Thymus (tissue), 11 donors: Measurements from ENCODE around the gene FBXL19. TPM values are rescaled to one million over a fixed set of nuclear protein-coding genes. Genes with fewer than 3 reads are reported as not detected.

ENCODE experiments used
- DNase-seq, 9 donors: peaks; one replicate each; pipeline ENCODE4 v3.0.0-alpha.2; 2013; ENCODE audit warnings: low spot score in 9 of 9, low read depth in 6 of 9, missing footprints in 1 of 9
- H3K27ac ChIP-seq, 2 donors: one replicate each; pipeline ENCODE4 v1.5.1; 2013; ENCODE audit warnings: control low read depth in 1 of 2, low read depth in 1 of 2, low read length in 1 of 2, mild to moderate bottlenecking in 1 of 2, moderate library complexity in 1 of 2
- H3K27me3 ChIP-seq, 2 donors: one replicate each; pipeline ENCODE4 v1.5.1; 2013; ENCODE audit warnings: low read length in 1 of 2; ENCODE audit not compliant: control insufficient read depth in 2 of 2, insufficient read depth in 1 of 2
- H3K36me3 ChIP-seq, 2 donors: one replicate each; pipeline ENCODE4 v1.5.1; 2013; ENCODE audit warnings: low read length in 1 of 2, mild to moderate bottlenecking in 1 of 2, moderate library complexity in 1 of 2; ENCODE audit not compliant: control insufficient read depth in 2 of 2, insufficient read depth in 2 of 2
- H3K4me1 ChIP-seq, 2 donors: one replicate each; pipeline ENCODE4 v1.5.1; 2013; ENCODE audit warnings: low read length in 2 of 2; ENCODE audit not compliant: control insufficient read depth in 2 of 2, insufficient read depth in 2 of 2
- H3K4me3 ChIP-seq, 2 donors: one replicate each; pipeline ENCODE4 v1.5.1; 2013; ENCODE audit warnings: low read length in 2 of 2, control low read depth in 1 of 2, mild to moderate bottlenecking in 1 of 2
- H3K9me3 ChIP-seq, 2 donors: one replicate each; pipeline ENCODE4 v1.5.1; 2013; ENCODE audit warnings: low read length in 1 of 2, mild to moderate bottlenecking in 1 of 2; ENCODE audit not compliant: control insufficient read depth in 2 of 2, insufficient read depth in 1 of 2
- WGBS: extraction: QIAGEN DNeasy Blood & Tissue Kit; methylation state at CpG from one replicate; pipeline ENCODE4 v1.1.7; 2013; 5-methylcytosine and 5-hydroxymethylcytosine counted together
- polyA plus RNA-seq: library from polyadenylated mRNA; stranded (reverse); fragments of 200-250 nt; gene quantifications from one replicate; pipeline ENCODE4 v1.2.3, GENCODE V29; 2013
- total RNA-seq: library from RNA; stranded (reverse); fragments of 120-200 nt; gene quantifications from one replicate; pipeline ENCODE4 v1.2.4, GENCODE V29; 2013
- donor health status: healthy.

FBXL19 gene
- total and polyA plus RNA-seq, 2 donors, result 10.2 to 17.0 TPM

- Histone ChIP-seq H3K9me3 (peaks cover 0 to 3% of the 10 kb centered on the region in 2 donors), H3K36me3 (peaks cover 10 to 13% of the 10 kb centered on the region in 2 donors), H3K27ac (no peak overlapping the region), H3K27me3 (no peaks in the 10 kb centered on the region), H3K4me1 (peaks cover 0 to 46% of the 10 kb centered on the region in 2 donors), H3K4me3 (peak overlapping the region in 1 of 2 donors; percentile 23)
- DNase-seq, result no peak
- WGBS, result 95% methylated on average over 11 of the region's 11 CpGs
These were observed 1.7 kb downstream of the FBXL19 start for GRCh38 chr16:30924913-30925631.

GRCh38 chr16:30925632-30925987, 2.2 kb downstream of the FBXL19 start:
- peaks cover 13 to 16% of the 10 kb centered on the region in 2 donors for H3K36me3 ChIP-seq
- 97% methylated on average over 26 of the region's 26 CpGs for WGBS

GRCh38 chr16:30925995-30926811, 2.8 kb downstream of the FBXL19 start:
- 78% methylated on average over 10 of the region's 10 CpGs for WGBS
- Histone ChIP-seq H3K36me3 (peaks cover 18 to 19% of the 10 kb centered on the region in 2 donors), H3K4me1 (peaks cover 0 to 46% of the 10 kb centered on the region in 2 donors), H3K27ac (peak overlapping the region in 1 of 2 donors; percentile 50), H3K27me3 (no peaks in the 10 kb centered on the region), H3K9me3 (peaks cover 0 to 3% of the 10 kb centered on the region in 2 donors), H3K4me3 (no peak overlapping the region)
- DNase-seq, result no peak

More at GRCh38 chr16:30925632-30925987, 2.2 kb downstream of the FBXL19 start:
- Histone ChIP-seq H3K4me1 (peaks cover 0 to 46% of the 10 kb centered on the region in 2 donors), H3K4me3 (no peak overlapping the region), H3K27ac (no peak overlapping the region), H3K27me3 (no peaks in the 10 kb centered on the region), H3K9me3 (peaks cover 0 to 3% of the 10 kb centered on the region in 2 donors)
- no peak for DNase-seq

- no peak for DNase-seq
- Histone ChIP-seq H3K9me3 (no peaks in the 10 kb centered on the region), H3K4me3 (no peak overlapping the region), H3K36me3 (peaks cover 26% of the 10 kb centered on the region in 2 donors), H3K27me3 (no peaks in the 10 kb centered on the region), H3K27ac (peak overlapping the region in 1 of 2 donors; percentile 50), H3K4me1 (peaks cover 0 to 37% of the 10 kb centered on the region in 2 donors)
- WGBS, result 97% methylated on average over 22 of the region's 22 CpGs
These were observed 3.8 kb downstream of the FBXL19 start for GRCh38 chr16:30926937-30927788.

- Histone ChIP-seq H3K4me1 (peaks cover 0 to 35% of the 10 kb centered on the region in 2 donors), H3K27ac (no peak overlapping the region), H3K36me3 (peaks cover 31 to 32% of the 10 kb centered on the region in 2 donors), H3K9me3 (no peaks in the 10 kb centered on the region), H3K4me3 (no peak overlapping the region), H3K27me3 (no peaks in the 10 kb centered on the region)
- DNase-seq, result peak in 3 of 9 donors; percentile 38 to 78 (median 61)
- WGBS, result 87% methylated on average over 15 of the region's 15 CpGs
These were observed 4.5 kb downstream of the FBXL19 start for GRCh38 chr16:30927789-30928378.

- DNase-seq, result no peak
- Histone ChIP-seq H3K4me3 (no peak overlapping the region), H3K27ac (peak overlapping the region in 1 of 2 donors; percentile 2), H3K4me1 (peaks cover 0 to 35% of the 10 kb centered on the region in 2 donors), H3K36me3 (peaks cover 31 to 32% of the 10 kb centered on the region in 2 donors), H3K9me3 (no peaks in the 10 kb centered on the region), H3K27me3 (no peaks in the 10 kb centered on the region)
- 95% methylated on average over 11 of the region's 11 CpGs for WGBS
These were observed 5.0 kb downstream of the FBXL19 start for GRCh38 chr16:30928390-30928789.

GRCh38 chr16:30929167-30929566, 5.8 kb downstream of the FBXL19 start:
- no peaks in the 10 kb centered on the region for H3K27me3 ChIP-seq

GRCh38 chr16:30930160-30930571, 6.8 kb downstream of the FBXL19 start:
- peaks cover 31 to 34% of the 10 kb centered on the region in 2 donors for H3K36me3 ChIP-seq
- peaks cover 0 to 33% of the 10 kb centered on the region in 2 donors for H3K4me1 ChIP-seq
- H3K9me3 ChIP-seq, result no peaks in the 10 kb centered on the region
- WGBS, result 97% methylated on average over 35 of the region's 35 CpGs
- H3K4me3 ChIP-seq, result no peak overlapping the region
- H3K27ac ChIP-seq, result no peak overlapping the region
- no peak for DNase-seq
- H3K27me3 ChIP-seq, result no peaks in the 10 kb centered on the region

More at GRCh38 chr16:30929167-30929566, 5.8 kb downstream of the FBXL19 start:
- Histone ChIP-seq H3K4me3 (no peak overlapping the region), H3K27ac (no peak overlapping the region), H3K36me3 (peaks cover 31 to 32% of the 10 kb centered on the region in 2 donors), H3K4me1 (peaks cover 0 to 35% of the 10 kb centered on the region in 2 donors), H3K9me3 (no peaks in the 10 kb centered on the region)
- DNase-seq, result no peak
- 93% methylated on average over 7 of the region's 7 CpGs for WGBS
